ENCODE data around the gene PRDM11.

- no peak for TF ChIP-seq EZH2 (IDR thresholded peaks at IDR 0.05; ENCODE audit: borderline replicate concordance, low read length)
- no peak for TF ChIP-seq CTCF (conservative IDR thresholded peaks at IDR 0.05 in 1 of 2, IDR thresholded peaks at IDR 0.05 in 1 of 2; ENCODE audit: extremely low read depth in 1 of 2, insufficient read depth in 1 of 2, low read depth in 1 of 2, low read length in 2 of 2)
These were observed 1.6 kb downstream of the PRDM11 start for GRCh38 chr11:45147891-45148675.
